GM08714 (cell line): ENCODE measurements around the gene BTK.

ENCODE experiments used
- H3K4me3 ChIP-seq: fragments of 200-500 bp; sonication (Bioruptor generic); 2 replicates; pipeline ENCODE4 v1.5.1; 2014; ENCODE audit warnings: mild to moderate bottlenecking, low read length, inconsistent platforms
- ZNF274 ChIP-seq: IDR thresholded peaks from 2 replicates; pipeline ENCODE4 v1.6.1; 2012; ENCODE audit warnings: mild to moderate bottlenecking, low read depth, low read length

BTK gene

DNA sequence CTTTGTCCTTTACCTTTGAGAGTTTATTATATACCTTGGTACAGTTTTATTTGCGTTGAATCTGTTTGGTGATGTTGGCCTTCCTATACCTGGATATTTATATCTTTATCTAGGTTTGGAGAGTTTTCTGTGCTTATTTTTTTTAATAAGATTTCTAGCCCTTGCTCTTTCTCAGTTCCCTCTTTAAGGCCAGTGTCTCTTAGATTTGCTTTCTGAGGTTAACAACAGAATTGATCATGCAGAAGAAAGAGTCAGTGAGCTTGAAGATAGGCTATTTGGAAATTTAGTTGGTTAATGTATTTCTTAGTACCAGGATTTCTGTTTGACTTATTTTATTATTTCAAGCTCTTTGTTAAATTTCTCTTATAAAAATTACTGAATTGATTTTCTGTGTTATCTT lies 82.2 kb downstream of the BTK start:
- no peak for TF ChIP-seq ZNF274

More for the DNA sequence above, 82.2 kb downstream of the BTK start:
- no peak overlapping the region for H3K4me3 ChIP-seq
